Calu3 (cell line): ENCODE data around the gene RAB27B. TPM values are rescaled to one million over a fixed set of nuclear protein-coding genes. Genes with fewer than 3 reads are reported as not detected.

ENCODE experiments used
- BruUV-seq: library from RNA; stranded (reverse); fragments of 400-500 nt; replicated peaks from 2 replicates; lab custom pipeline; 2021; lab: Mats Ljungman, UMichigan
- CTCF ChIA-PET: fragments of 300-600 bp; sonication (Branson Sonifier 250); formaldehyde crosslinking; loops from one replicate; lab custom pipeline; 2022; ENCODE audit warnings: antibody characterized with exemption; lab: Charles Lee
- DNase-seq: peaks from one replicate; pipeline ENCODE4 v3.0.0; 2022
- H3K27ac Mint-ChIP-seq: one replicate; pipeline ENCODE4 v1.8.0; 2022; ENCODE audit warnings: mixed read lengths; ENCODE audit not compliant: unreplicated experiment
- H3K27me3 Mint-ChIP-seq: one replicate; pipeline ENCODE4 v1.8.0; 2022; ENCODE audit warnings: mixed read lengths; ENCODE audit not compliant: unreplicated experiment
- H3K36me3 Mint-ChIP-seq: one replicate; pipeline ENCODE4 v1.8.0; 2022; ENCODE audit warnings: mild to moderate bottlenecking, moderate library complexity, mixed read lengths; ENCODE audit not compliant: insufficient read depth, unreplicated experiment
- H3K4me1 Mint-ChIP-seq: one replicate; pipeline ENCODE4 v1.8.0; 2022; ENCODE audit warnings: mild to moderate bottlenecking, low read depth, mixed read lengths; ENCODE audit not compliant: unreplicated experiment
- H3K4me3 Mint-ChIP-seq: one replicate; pipeline ENCODE4 v1.8.0; 2022; ENCODE audit warnings: mild to moderate bottlenecking, low read depth, moderate library complexity, mixed read lengths; ENCODE audit not compliant: unreplicated experiment
- H3K9me3 Mint-ChIP-seq: one replicate; pipeline ENCODE4 v1.8.0; 2022; ENCODE audit warnings: low read depth, mixed read lengths; ENCODE audit not compliant: unreplicated experiment
- CTCF ChIP-seq: fragments of 200-600 bp; IDR thresholded peaks from one replicate; pipeline ENCODE4 v1.8.0; 2022; ENCODE audit warnings: antibody characterized with exemption; ENCODE audit not compliant: unreplicated experiment
- intact Hi-C: fragments of 100-400 bp; cut with micrococcal nuclease; formaldehyde crosslinking; loops from one replicate; pipeline ENCODE4 v1.10.0; 2022; ENCODE audit not compliant: unreplicated experiment
- total RNA-seq: library from RNA; stranded (reverse); gene quantifications from 2 replicates; pipeline ENCODE4 v1.2.3, GENCODE V29; 2022

Gene RAB27B
- total RNA-seq, 1 experiment from 2014 or later = 38.3 TPM

DNA sequence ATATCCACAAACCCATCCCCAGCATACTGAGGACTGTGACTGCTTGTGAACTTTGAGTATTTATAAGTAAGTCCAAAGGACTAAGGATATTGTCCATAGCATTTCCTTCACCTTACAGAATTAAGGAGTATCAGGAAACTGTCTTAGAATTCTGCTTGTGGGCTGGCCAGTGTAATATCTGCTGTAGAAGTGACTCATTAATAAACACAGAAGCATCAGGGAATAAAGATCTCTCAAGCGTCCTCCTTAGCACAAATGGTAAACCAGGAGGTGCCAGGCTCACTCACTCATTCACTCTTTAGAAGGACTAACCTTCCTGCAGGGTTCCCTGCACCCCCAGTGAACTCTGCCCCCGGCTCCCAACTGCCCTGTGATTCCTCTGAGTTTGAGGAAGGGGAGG lies 100.0 kb downstream of the RAB27B start:
- Mint-ChIP-seq H3K27me3 (no peaks in the 10 kb centered on the region), H3K36me3 (peaks cover 5% of the 10 kb centered on the region), H3K9me3 (no peaks in the 10 kb centered on the region), H3K27ac (no peak overlapping the region), H3K4me3 (no peak overlapping the region), H3K4me1 (no peaks in the 10 kb centered on the region)
- CTCF ChIA-PET = no interaction called here
- no peak for TF ChIP-seq CTCF
- DNase-seq = no peak
- intact Hi-C loops = no loop called here
- BruUV-seq = no TSS peak

GRCh38 chr18:54931152-54931551 lies 102.9 kb downstream of the RAB27B start:
- H3K27ac Mint-ChIP-seq = no peak overlapping the region
- no peak for TF ChIP-seq CTCF
- peaks cover 5% of the 10 kb centered on the region for H3K36me3 Mint-ChIP-seq
- DNase-seq = no peak
- H3K9me3 Mint-ChIP-seq = no peaks in the 10 kb centered on the region
- intact Hi-C loops = no loop called here
- no peaks in the 10 kb centered on the region for H3K27me3 Mint-ChIP-seq
- no peak overlapping the region for H3K4me3 Mint-ChIP-seq
- no TSS peak for BruUV-seq
- no peaks in the 10 kb centered on the region for H3K4me1 Mint-ChIP-seq
- CTCF ChIA-PET = interaction anchor here (0.6 to 1.4 kb wide), 2 partner anchors 19 to 251 kb away, joined by 3 to 4 read pairs; no protein-coding TSS in a partner anchor

GRCh38 chr18:54932472-54932871 lies 104.2 kb downstream of the RAB27B start:
- BruUV-seq = no TSS peak
- H3K4me3 Mint-ChIP-seq = no peak overlapping the region
- no peak for DNase-seq
- peaks cover 5% of the 10 kb centered on the region for H3K36me3 Mint-ChIP-seq
- intact Hi-C loops = no loop called here
- H3K27ac Mint-ChIP-seq = no peak overlapping the region
- no peaks in the 10 kb centered on the region for H3K9me3 Mint-ChIP-seq
- no peak for TF ChIP-seq CTCF
- no peaks in the 10 kb centered on the region for H3K4me1 Mint-ChIP-seq
- H3K27me3 Mint-ChIP-seq = no peaks in the 10 kb centered on the region
- CTCF ChIA-PET = no interaction called here

DNA sequence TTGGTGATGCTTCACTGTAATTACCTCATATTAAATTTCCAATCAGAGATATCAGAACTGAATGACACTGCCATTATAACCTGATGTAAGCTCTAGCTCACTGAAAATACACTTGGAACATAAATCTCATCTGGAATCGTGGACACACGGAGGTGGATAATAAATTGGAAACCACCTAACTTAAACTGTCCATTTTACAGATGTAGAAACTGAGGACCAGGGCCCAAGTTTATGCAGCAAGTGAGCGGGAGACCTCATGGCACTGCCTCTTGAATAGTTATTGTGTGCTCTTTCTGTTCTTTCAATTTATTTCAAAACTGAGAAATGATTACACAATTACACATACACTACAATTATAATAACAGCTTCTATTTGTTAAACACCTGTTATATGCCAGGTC lies 110.2 kb downstream of the RAB27B start:
- no peak for TF ChIP-seq CTCF
- no peaks in the 10 kb centered on the region for H3K27me3 Mint-ChIP-seq
- no peak overlapping the region for H3K4me3 Mint-ChIP-seq
- intact Hi-C loops = no loop called here
- H3K27ac Mint-ChIP-seq = no peak overlapping the region
- BruUV-seq = no TSS peak
- CTCF ChIA-PET = no interaction called here
- no peaks in the 10 kb centered on the region for H3K36me3 Mint-ChIP-seq
- DNase-seq = no peak
- H3K4me1 Mint-ChIP-seq = no peaks in the 10 kb centered on the region
- H3K9me3 Mint-ChIP-seq = no peaks in the 10 kb centered on the region
